Activated T-cell treated with anti-CD3 and anti-CD28 coated beads, Interleukin-2, amount 50 U/mL, for 48 hours (primary cell): Measurements from ENCODE around the gene NT5E.

ENCODE experiments used
- DNase-seq, 2 experiments: peaks; one replicate each; pipeline ENCODE4 v3.0.0-alpha.2; 2020

NT5E gene

GRCh38 chr6:85460921-85461797 lies 11.3 kb downstream of the NT5E start:
- DNase-seq: peak; percentile 50 to 60

GRCh38 chr6:85461798-85462170 lies 11.9 kb downstream of the NT5E start:
- no peak for DNase-seq

GRCh38 chr6:85462673-85463072 lies 12.8 kb downstream of the NT5E start:
- no peak for DNase-seq

- no peak for DNase-seq
Observed at GRCh38 chr6:85463621-85464259, 13.9 kb downstream of the NT5E start.

- peak; percentile 74 to 80 for DNase-seq
Observed at GRCh38 chr6:85464260-85464644, 14.4 kb downstream of the NT5E start.

GRCh38 chr6:85464722-85465150 lies 14.9 kb downstream of the NT5E start:
- peak; percentile 66 to 70 for DNase-seq

GRCh38 chr6:85465762-85466161 lies 15.9 kb downstream of the NT5E start:
- DNase-seq: peak in 1 of 2 experiments; percentile 44

- no peak for DNase-seq
Observed at GRCh38 chr6:85468326-85468725, 18.4 kb downstream of the NT5E start.

GRCh38 chr6:85469276-85470022 lies 19.6 kb downstream of the NT5E start:
- no peak for DNase-seq

GRCh38 chr6:85470023-85470410 lies 20.1 kb downstream of the NT5E start:
- no peak for DNase-seq

- DNase-seq: no peak
Observed at GRCh38 chr6:85472744-85473143, 22.9 kb downstream of the NT5E start.

- no peak for DNase-seq
Observed at GRCh38 chr6:85473748-85474147, 23.9 kb downstream of the NT5E start.

GRCh38 chr6:85476532-85476931 lies 26.6 kb downstream of the NT5E start:
- DNase-seq: no peak

- DNase-seq: no peak
Observed at GRCh38 chr6:85479208-85479607, 29.3 kb downstream of the NT5E start.

GRCh38 chr6:85482206-85482904 lies 32.5 kb downstream of the NT5E start:
- DNase-seq: no peak

GRCh38 chr6:85482905-85483700 lies 33.2 kb downstream of the NT5E start:
- peak; percentile 92 to 94 for DNase-seq

GRCh38 chr6:85483846-85484245 lies 34.0 kb downstream of the NT5E start:
- DNase-seq: no peak

- no peak for DNase-seq
Observed at GRCh38 chr6:85484948-85485347, 35.1 kb downstream of the NT5E start.

- DNase-seq: no peak
Observed at GRCh38 chr6:85490516-85491248, 40.8 kb downstream of the NT5E start.

- no peak for DNase-seq
Observed at GRCh38 chr6:85493389-85493788, 43.5 kb downstream of the NT5E start.
